ENCODE measurements around the gene GRB14. TPM values are rescaled to one million over a fixed set of nuclear protein-coding genes. Genes with fewer than 3 reads are reported as not detected.

The GRB14 gene
- total RNA-seq, 4 donors from 2014 or later, result 3.3 to 4.4 TPM; not detected in 2

DNA sequence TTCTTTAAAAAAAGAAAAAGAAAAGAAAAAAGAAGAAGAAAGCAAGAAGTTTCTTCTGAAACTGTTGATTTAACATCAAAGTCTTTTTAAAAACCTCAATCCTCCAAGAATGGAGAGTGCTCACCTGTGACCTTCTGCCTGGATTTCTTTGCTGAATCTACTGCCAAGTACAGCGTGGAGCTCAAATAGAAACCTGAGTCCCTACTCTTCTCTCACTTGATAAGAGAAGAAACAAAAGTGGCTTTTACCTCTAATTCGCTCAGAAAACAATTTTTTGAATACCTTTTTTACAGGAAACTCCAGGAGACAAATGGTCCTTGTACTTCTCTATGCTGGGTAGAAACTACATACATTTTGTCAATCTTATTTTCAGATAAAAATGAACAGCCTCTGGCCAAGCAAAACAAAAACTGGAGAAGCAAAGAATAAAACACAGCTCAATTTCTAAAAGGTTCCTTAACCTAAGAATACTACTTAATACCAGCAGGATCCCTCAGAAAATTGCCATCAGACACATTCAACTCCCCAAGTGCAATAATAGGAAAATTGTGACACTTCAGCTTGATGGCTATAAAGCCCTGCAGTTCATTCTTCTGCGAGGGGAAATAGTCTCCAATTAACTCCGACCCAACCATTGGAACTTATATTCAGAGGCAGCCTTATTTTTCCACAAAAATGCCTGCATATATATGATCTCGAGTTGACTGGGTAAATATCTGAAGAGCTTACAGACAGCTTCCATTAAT is 85.8 kb downstream of the GRB14 start:
- Histone ChIP-seq H3K27ac (no peak overlapping the region), H3K9me3 (no peaks in the 10 kb centered on the region), H3K27me3 (no peaks in the 10 kb centered on the region), H3K36me3 (no peaks in the 10 kb centered on the region), H3K4me3 (no peak overlapping the region), H3K4me1 (no peaks in the 10 kb centered on the region)
- no peak for DNase-seq
- no peak for TF ChIP-seq POLR2A (IDR thresholded peaks at IDR 0.05)
- TF ChIP-seq, protein P1, sequence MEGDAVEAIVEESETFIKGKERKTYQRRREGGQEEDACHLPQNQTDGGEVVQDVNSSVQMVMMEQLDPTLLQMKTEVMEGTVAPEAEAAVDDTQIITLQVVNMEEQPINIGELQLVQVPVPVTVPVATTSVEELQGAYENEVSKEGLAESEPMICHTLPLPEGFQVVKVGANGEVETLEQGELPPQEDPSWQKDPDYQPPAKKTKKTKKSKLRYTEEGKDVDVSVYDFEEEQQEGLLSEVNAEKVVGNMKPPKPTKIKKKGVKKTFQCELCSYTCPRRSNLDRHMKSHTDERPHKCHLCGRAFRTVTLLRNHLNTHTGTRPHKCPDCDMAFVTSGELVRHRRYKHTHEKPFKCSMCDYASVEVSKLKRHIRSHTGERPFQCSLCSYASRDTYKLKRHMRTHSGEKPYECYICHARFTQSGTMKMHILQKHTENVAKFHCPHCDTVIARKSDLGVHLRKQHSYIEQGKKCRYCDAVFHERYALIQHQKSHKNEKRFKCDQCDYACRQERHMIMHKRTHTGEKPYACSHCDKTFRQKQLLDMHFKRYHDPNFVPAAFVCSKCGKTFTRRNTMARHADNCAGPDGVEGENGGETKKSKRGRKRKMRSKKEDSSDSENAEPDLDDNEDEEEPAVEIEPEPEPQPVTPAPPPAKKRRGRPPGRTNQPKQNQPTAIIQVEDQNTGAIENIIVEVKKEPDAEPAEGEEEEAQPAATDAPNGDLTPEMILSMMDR (IDR thresholded peaks at IDR 0.05), result no peak
- intact Hi-C loops (cut with DNase I; ENCODE audit: low total_unique reads), result no loop called here

DNA sequence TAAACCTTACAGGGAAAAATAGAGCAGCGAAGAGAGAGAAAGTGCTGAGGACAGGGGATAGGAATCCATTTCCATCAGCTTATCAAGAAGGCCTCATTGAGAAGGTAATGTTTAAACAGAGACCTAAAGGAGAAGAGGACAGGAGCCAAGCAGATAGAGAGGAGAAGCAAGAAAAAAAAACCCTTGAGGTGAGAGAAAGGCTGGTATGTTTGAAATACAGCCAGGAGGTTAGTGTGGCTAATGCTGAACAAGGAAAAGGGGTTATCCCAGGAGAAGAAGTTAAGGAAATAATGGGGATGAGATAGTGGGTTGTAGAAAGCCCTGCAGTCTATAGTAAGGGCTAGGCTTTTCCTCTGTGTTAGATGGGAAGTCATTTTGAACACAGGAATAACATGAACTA is 90.8 kb downstream of the GRB14 start:
- no peak for DNase-seq
- Histone ChIP-seq H3K36me3 (no peaks in the 10 kb centered on the region), H3K9me3 (no peaks in the 10 kb centered on the region), H3K4me1 (no peaks in the 10 kb centered on the region), H3K27ac (no peak overlapping the region), H3K4me3 (no peak overlapping the region), H3K27me3 (no peaks in the 10 kb centered on the region)
- intact Hi-C loops (cut with DNase I; ENCODE audit: low total_unique reads), result no loop called here
- TF ChIP-seq, protein P1 (IDR thresholded peaks at IDR 0.05), result no peak
- TF ChIP-seq POLR2A (IDR thresholded peaks at IDR 0.05), result no peak

DNA sequence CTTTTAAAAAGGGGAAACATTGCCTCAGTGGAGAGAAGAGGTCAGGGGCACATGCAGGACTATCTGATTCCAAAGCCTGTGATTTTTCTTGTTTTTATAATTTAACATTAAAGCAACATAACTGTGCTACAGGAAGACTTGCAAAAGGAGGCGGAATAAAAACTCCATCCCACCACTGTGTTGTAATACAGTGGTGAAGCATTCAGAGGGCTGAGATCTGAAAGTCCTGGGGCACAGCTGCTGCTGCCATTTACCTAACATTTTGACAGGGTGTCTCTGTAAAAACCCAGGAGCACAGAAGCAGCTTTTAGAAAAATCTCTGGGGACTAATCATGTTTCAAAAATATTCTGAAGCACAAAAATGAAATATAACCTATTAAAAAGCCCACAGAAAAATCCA is 97.6 kb downstream of the GRB14 start:
- Histone ChIP-seq H3K9me3 (no peaks in the 10 kb centered on the region), H3K27me3 (no peaks in the 10 kb centered on the region), H3K27ac (no peak overlapping the region), H3K4me3 (no peak overlapping the region), H3K36me3 (no peaks in the 10 kb centered on the region), H3K4me1 (no peaks in the 10 kb centered on the region)
- TF ChIP-seq, protein P1 (IDR thresholded peaks at IDR 0.05), result no peak
- no peak for TF ChIP-seq POLR2A (IDR thresholded peaks at IDR 0.05)
- DNase-seq, result no peak
- intact Hi-C loops (cut with DNase I; ENCODE audit: low total_unique reads), result no loop called here

DNA sequence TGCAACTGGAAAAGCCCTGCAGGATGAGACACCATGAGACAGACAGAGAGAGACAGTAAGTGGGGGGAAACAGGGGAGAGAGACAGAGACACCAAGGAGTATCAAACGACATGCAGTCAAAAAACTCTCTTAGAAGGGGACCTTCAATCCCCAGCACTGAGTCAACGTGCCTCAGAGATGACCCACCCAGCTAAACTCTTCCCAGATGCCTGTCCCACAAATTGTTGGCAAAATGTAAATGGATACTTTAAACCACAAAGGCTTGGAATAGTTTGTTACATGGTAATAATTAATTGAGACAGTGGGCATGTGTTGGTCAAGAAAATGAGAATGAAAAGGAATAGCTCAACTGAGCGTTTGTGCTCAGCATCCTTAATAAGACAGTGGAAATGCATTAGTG is 98.3 kb downstream of the GRB14 start:
- Histone ChIP-seq H3K27ac (no peak overlapping the region), H3K27me3 (no peaks in the 10 kb centered on the region), H3K4me3 (no peak overlapping the region), H3K36me3 (no peaks in the 10 kb centered on the region), H3K4me1 (no peaks in the 10 kb centered on the region), H3K9me3 (no peaks in the 10 kb centered on the region)
- no peak for DNase-seq
- no peak for TF ChIP-seq POLR2A (IDR thresholded peaks at IDR 0.05)
- TF ChIP-seq, protein P1 (IDR thresholded peaks at IDR 0.05), result no peak
- intact Hi-C loops (cut with DNase I; ENCODE audit: low total_unique reads), result no loop called here

DNA sequence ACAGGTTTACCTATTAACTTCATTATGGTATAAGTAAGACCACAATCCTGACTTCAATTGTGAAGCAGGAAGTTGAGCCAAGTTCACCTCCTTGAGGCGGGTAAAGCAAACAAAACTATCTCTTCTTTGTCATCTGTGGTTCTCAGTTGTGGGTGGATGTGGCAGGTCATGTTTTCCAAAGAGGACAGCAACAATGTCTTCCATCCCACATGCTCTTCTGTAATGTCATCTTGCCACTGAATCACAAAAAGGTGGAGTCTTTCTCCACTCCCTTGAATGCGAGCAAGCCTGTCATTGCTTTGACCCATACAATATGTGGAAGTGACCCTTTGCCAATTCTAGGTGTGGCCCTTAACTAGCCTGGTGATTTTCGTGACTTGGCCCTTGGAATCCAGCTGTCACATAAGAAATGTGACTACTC is 98.7 kb downstream of the GRB14 start:
- TF ChIP-seq POLR2A (IDR thresholded peaks at IDR 0.05), result no peak
- TF ChIP-seq, protein P1 (IDR thresholded peaks at IDR 0.05), result no peak
- DNase-seq, result no peak
- intact Hi-C loops (cut with DNase I; ENCODE audit: low total_unique reads), result no loop called here

More for the DNA sequence above, 98.7 kb downstream of the GRB14 start:
- Histone ChIP-seq H3K9me3 (no peaks in the 10 kb centered on the region), H3K36me3 (no peaks in the 10 kb centered on the region), H3K27ac (no peak overlapping the region), H3K4me1 (no peaks in the 10 kb centered on the region), H3K4me3 (no peak overlapping the region), H3K27me3 (no peaks in the 10 kb centered on the region)

Measured in uterus (tissue), 4 donors.